Naive thymus-derived CD8-positive, alpha-beta T cell (primary cell): ENCODE data around the gene IQGAP1. TPM values are rescaled to one million over a fixed set of nuclear protein-coding genes. Genes with fewer than 3 reads are reported as not detected.
"Not testable (repeated sequence)": the region's sequence is repeated elsewhere in the genome, so short reads cannot be mapped to it uniquely, and the experiment has no call there.

Source experiments
- ATAC-seq, 2 donors: fragments of 150-1000 bp; cut with Tn5 transposase in 1 of 2; sonication (Bioruptor Pico), chemical (Tn5 transposase) in 1 of 2; 1 replicate in 1 of 2; 2 replicates in 1 of 2; pipeline ENCODE4 v1.10.0; 2021; ENCODE audit warnings: mild to moderate bottlenecking in 2 of 2, moderate library complexity in 2 of 2
- POLR2A ChIA-PET: fragments of 350-600 bp; sonication (Branson Sonifier 250); formaldehyde crosslinking; loops from one replicate; lab custom pipeline; 2021; ENCODE audit warnings: antibody characterized with exemption; lab: Charles Lee
- DNase-seq, 10 donors: peaks; one replicate each; pipeline versions ENCODE4 v3.0.0 to v3.0.0-alpha.2; 2020 to 2022
- H3K27ac Mint-ChIP-seq, 10 donors: one replicate each; pipeline ENCODE4 v1.8.0; 2020 to 2022; ENCODE audit warnings: mild to moderate bottlenecking in 10 of 10, mixed read lengths in 10 of 10, moderate library complexity in 4 of 10, inconsistent platforms in 1 of 10
- H3K27me3 Mint-ChIP-seq, 5 donors: one replicate each; pipeline ENCODE4 v1.8.0; 2021 to 2022; ENCODE audit warnings: mixed read lengths in 5 of 5
- H3K36me3 Mint-ChIP-seq, 3 donors: one replicate each; pipeline ENCODE4 v1.8.0; 2020 to 2022; ENCODE audit warnings: mixed read lengths in 3 of 3, mild to moderate bottlenecking in 2 of 3, inconsistent platforms in 1 of 3
- H3K4me1 Mint-ChIP-seq, 4 donors: one replicate each; pipeline ENCODE4 v1.8.0; 2021 to 2022; ENCODE audit warnings: mixed read lengths in 4 of 4
- H3K4me3 Mint-ChIP-seq, 10 donors: one replicate each; pipeline ENCODE4 v1.8.0; 2020 to 2022; ENCODE audit warnings: mild to moderate bottlenecking in 10 of 10, mixed read lengths in 10 of 10, moderate library complexity in 6 of 10, inconsistent platforms in 1 of 10
- H3K9me3 Mint-ChIP-seq, 9 donors: one replicate each; pipeline ENCODE4 v1.8.0; 2020 to 2022; ENCODE audit warnings: mixed read lengths in 9 of 9, mild to moderate bottlenecking in 3 of 9, inconsistent platforms in 1 of 9, moderate library complexity in 1 of 9
- polyA plus RNA-seq, 3 donors: library from polyadenylated mRNA; unstranded; fragments of 300-500 nt; fragmentation: Illumina TruSeq; gene quantifications; one replicate each; pipeline ENCODE4 v1.2.3, GENCODE V29; 2021
- total RNA-seq, 8 experiments: library from RNA in 2 of 8; stranded (reverse) in 2 of 8; gene quantifications; one replicate each; pipeline ENCODE4 v1.2.3 and lab custom pipeline; 2021 to 2026

Gene IQGAP1
- total and polyA plus RNA-seq, 5 experiments from 2014 or later, result 73.9 to 126 (median 101) TPM

- DNase-seq (peak; percentile 28 to 91 (median 74)), ATAC-seq (peak; percentile 91 to 99)
- POLR2A ChIA-PET, result interaction anchor here (0.6 to 4.8 kb wide), 6 partner anchors 10 to 107 kb away, joined by 3 to 40 read pairs (median 4); partner anchors contain the start of gene IQGAP1
- H3K4me1 Mint-ChIP-seq, result peaks cover 16 to 87% (median 61%) of the 10 kb centered on the region in 4 donors
- no peaks in the 10 kb centered on the region for H3K9me3 Mint-ChIP-seq
- peaks cover 0 to 9% (median 5%) of the 10 kb centered on the region in 3 donors for H3K36me3 Mint-ChIP-seq
- peak overlapping the region; percentile 50 to 85 (median 78) for H3K4me3 Mint-ChIP-seq
- peak overlapping the region; percentile 96 to 99 (median 98) for H3K27ac Mint-ChIP-seq
- no peaks in the 10 kb centered on the region for H3K27me3 Mint-ChIP-seq
Observed at GRCh38 chr15:90400759-90401314, 12.8 kb downstream of the IQGAP1 start.

DNA sequence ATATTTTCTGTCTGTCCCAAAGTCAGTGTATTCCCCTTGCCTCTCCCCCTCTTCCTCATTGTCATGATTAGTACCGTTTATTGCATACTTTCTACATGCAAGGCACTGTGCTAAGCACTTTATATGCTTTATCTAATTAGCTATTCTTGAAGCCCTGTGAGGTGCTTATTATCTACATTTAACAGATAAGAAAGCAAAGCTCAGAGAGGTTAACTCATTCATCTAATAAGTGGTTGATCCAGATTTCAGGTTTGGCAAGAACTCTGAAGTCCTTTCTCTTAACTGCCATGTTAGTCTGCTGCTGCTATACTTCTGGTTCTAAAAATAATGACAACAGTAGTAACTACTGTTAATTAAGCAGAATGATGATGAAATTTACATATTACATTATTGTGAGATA lies 13.5 kb downstream of the IQGAP1 start:
- Mint-ChIP-seq H3K27ac (peak overlapping the region; percentile 96 to 99 (median 98)), H3K9me3 (no peaks in the 10 kb centered on the region), H3K4me1 (peaks cover 14 to 86% (median 62%) of the 10 kb centered on the region in 4 donors), H3K27me3 (no peaks in the 10 kb centered on the region), H3K36me3 (peaks cover 0 to 4% (median 2%) of the 10 kb centered on the region in 3 donors), H3K4me3 (peak overlapping the region; percentile 25 to 85 (median 78))
- ATAC-seq, result peak in 1 of 2 donors; percentile 8
- no peak for DNase-seq
- POLR2A ChIA-PET, result interaction anchor here (1.1 to 4.8 kb wide), 3 partner anchors 10 to 13 kb away, joined by 3 to 40 read pairs (median 5); partner anchors contain the start of gene IQGAP1

GRCh38 chr15:90402223-90402622 lies 14.2 kb downstream of the IQGAP1 start:
- DNase-seq, result no peak
- H3K36me3 Mint-ChIP-seq, result peaks cover 0 to 4% (median 2%) of the 10 kb centered on the region in 3 donors
- peak overlapping the region; percentile 96 to 99 (median 98) for H3K27ac Mint-ChIP-seq
- H3K9me3 Mint-ChIP-seq, result no peaks in the 10 kb centered on the region
- POLR2A ChIA-PET, result interaction anchor here (1.1 to 4.8 kb wide), 3 partner anchors 9 to 14 kb away, joined by 3 to 40 read pairs (median 5); partner anchors contain the start of gene IQGAP1
- no peaks in the 10 kb centered on the region for H3K27me3 Mint-ChIP-seq
- ATAC-seq, result no peak
- H3K4me3 Mint-ChIP-seq, result peak overlapping the region in 9 of 10 donors; percentile 4 to 85 (median 50)
- peaks cover 14 to 86% (median 66%) of the 10 kb centered on the region in 4 donors for H3K4me1 Mint-ChIP-seq

DNA sequence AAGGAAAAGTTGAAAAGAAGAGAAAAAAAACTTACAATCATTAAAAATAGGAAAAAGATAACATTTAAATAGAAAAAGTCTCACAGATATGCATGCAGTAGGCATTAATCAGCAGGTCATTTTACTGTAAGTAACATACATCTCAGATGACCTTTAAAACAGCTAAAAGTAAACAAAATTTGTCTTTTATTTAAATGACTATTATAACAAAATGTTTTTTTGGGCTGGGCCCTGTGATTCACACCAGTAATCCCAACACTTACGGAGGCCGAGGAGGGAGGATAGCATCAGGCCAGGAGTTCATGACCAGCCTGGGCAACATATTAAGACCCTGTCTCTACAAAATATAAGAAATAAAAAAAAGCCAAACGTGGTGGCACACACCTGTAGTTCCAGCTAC lies 14.7 kb downstream of the IQGAP1 start:
- DNase-seq (no peak), ATAC-seq (no peak)
- POLR2A ChIA-PET, result interaction anchor here (4.8 kb wide), 1 partner anchor 14 kb away, joined by 40 read pairs; the partner anchor contains the start of gene IQGAP1
- no peaks in the 10 kb centered on the region for H3K9me3 Mint-ChIP-seq
- H3K27me3 Mint-ChIP-seq, result no peaks in the 10 kb centered on the region
- no peak overlapping the region for H3K4me3 Mint-ChIP-seq
- H3K36me3 Mint-ChIP-seq, result peaks cover 0 to 4% (median 2%) of the 10 kb centered on the region in 3 donors
- peak overlapping the region; percentile 96 to 99 (median 98) for H3K27ac Mint-ChIP-seq
- H3K4me1 Mint-ChIP-seq, result peaks cover 15 to 91% (median 70%) of the 10 kb centered on the region in 4 donors

DNA sequence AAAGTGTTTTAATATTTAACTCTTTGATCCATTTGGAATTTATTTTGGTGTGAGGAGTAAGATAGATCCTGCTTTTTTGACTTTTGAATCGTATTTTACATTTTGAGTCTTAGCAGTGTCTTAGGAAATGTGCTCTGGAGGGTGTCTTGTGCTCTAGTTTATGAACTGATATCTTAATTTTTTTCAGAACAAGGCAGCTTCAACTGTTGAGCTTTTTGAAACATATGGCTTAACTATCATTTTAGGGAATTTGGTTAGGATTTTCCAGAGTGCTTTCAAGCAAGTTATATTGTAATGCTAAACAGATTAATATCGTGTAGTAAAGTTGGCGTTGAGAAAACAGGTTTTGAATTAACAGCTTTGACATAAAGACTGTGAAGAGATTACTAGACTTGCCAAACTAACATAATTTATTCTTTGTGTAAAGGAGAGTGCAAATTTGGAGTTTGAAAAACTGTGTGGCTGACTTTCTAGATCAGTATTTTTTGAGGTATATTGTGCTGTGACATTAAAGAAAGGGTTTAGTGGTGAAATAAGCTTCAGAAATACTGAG lies 17.1 kb downstream of the IQGAP1 start:
- H3K4me3 Mint-ChIP-seq, result peak overlapping the region in 1 of 10 donors; percentile 15
- DNase-seq (no peak), ATAC-seq (no peak)
- H3K36me3 Mint-ChIP-seq, result peaks cover 3 to 12% (median 9%) of the 10 kb centered on the region in 3 donors
- peaks cover 22 to 93% (median 74%) of the 10 kb centered on the region in 4 donors for H3K4me1 Mint-ChIP-seq
- H3K27ac Mint-ChIP-seq, result peak overlapping the region in 8 of 10 donors; percentile 3 to 84 (median 41)
- no peaks in the 10 kb centered on the region for H3K27me3 Mint-ChIP-seq
- peaks cover 0 to 10% (median 0%) of the 10 kb centered on the region in 9 donors for H3K9me3 Mint-ChIP-seq
- POLR2A ChIA-PET, result interaction anchor here (0.5 to 0.7 kb wide), 2 partner anchors 43 to 75 kb away, joined by 4 read pairs; no protein-coding TSS in a partner anchor

- DNase-seq, result no peak
- peaks cover 17 to 88% (median 68%) of the 10 kb centered on the region in 4 donors for H3K4me1 Mint-ChIP-seq
- no peaks in the 10 kb centered on the region for H3K27me3 Mint-ChIP-seq
- ATAC-seq, result no peak
- peaks cover 0 to 10% (median 0%) of the 10 kb centered on the region in 9 donors for H3K9me3 Mint-ChIP-seq
- H3K36me3 Mint-ChIP-seq, result peaks cover 3 to 16% (median 12%) of the 10 kb centered on the region in 3 donors
- H3K27ac Mint-ChIP-seq, result peak overlapping the region in 4 of 10 donors; percentile 1 to 84 (median 58)
- H3K4me3 Mint-ChIP-seq, result peak overlapping the region in 2 of 10 donors; percentile 24 to 74
- POLR2A ChIA-PET, result interaction anchor here (1.1 to 1.3 kb wide), 2 partner anchors 15 to 19 kb away, joined by 3 to 4 read pairs; partner anchors contain the start of gene IQGAP1
Observed at GRCh38 chr15:90407336-90407735, 19.3 kb downstream of the IQGAP1 start.

DNA sequence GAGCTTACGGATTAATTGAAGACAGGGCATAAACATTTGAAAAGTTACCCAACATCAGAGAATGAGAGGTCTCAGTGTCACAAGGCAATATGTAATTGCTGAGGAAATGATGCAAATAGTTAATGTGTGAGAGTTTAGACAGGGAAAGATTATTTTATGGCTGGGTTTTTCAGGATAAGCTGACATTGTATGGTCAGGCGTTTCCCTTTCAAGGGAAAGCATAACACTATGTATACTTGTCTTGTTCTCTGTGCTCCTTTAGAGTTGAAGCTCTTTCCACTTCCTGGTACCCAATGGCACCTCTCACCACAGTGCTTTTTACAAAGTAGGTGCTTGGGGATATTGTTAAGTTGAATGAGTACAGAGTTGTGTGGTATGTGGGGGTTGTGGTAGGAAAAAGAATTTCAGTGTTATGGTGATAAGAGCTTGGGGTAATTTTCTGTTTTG lies 19.9 kb downstream of the IQGAP1 start:
- Mint-ChIP-seq H3K27me3 (no peaks in the 10 kb centered on the region), H3K4me3 (peak overlapping the region in 9 of 10 donors; percentile 16 to 74 (median 54)), H3K36me3 (peaks cover 3 to 16% (median 12%) of the 10 kb centered on the region in 3 donors), H3K9me3 (peaks cover 0 to 10% (median 0%) of the 10 kb centered on the region in 9 donors), H3K27ac (peak overlapping the region; percentile 24 to 84 (median 71)), H3K4me1 (peaks cover 22 to 88% (median 70%) of the 10 kb centered on the region in 4 donors)
- POLR2A ChIA-PET, result interaction anchor here (1.1 to 1.3 kb wide), 2 partner anchors 15 to 20 kb away, joined by 3 to 4 read pairs; partner anchors contain the start of gene IQGAP1
- DNase-seq, result peak in 4 of 10 donors; percentile 8 to 58 (median 48)
- ATAC-seq, result peak; percentile 78 to 82

- Mint-ChIP-seq H3K36me3 (peaks cover 3 to 14% (median 12%) of the 10 kb centered on the region in 3 donors), H3K9me3 (peaks cover 0 to 10% (median 0%) of the 10 kb centered on the region in 9 donors), H3K27ac (peak overlapping the region in 4 of 10 donors; percentile 29 to 84 (median 75)), H3K4me3 (peak overlapping the region in 6 of 10 donors; percentile 5 to 52 (median 30)), H3K27me3 (no peaks in the 10 kb centered on the region), H3K4me1 (peaks cover 29 to 90% (median 76%) of the 10 kb centered on the region in 4 donors)
- DNase-seq (no peak), ATAC-seq (no peak)
- POLR2A ChIA-PET, result no interaction called here
Observed at GRCh38 chr15:90408657-90409056, 20.6 kb downstream of the IQGAP1 start.

DNA sequence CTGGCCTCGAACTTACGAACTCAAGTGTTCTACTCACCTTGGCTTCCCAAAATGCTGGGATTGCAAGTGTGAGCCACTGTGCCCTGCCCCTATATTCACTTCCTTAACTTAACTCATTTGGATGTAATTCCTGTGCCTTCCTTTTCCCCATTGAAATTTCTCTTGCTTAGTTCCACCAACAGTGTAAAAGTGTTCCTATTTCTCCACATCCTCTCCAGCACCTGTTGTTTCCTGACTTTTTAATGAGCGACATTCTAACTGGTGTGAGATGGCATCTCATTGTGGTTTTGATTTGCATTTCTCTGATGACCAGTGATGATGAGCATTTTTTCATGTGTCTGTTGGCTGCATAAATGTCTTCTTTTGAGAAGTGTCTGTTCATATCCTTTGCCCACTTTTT lies 21.5 kb downstream of the IQGAP1 start:
- not testable (repeated sequence) for H3K9me3 Mint-ChIP-seq, ATAC-seq, H3K27me3 Mint-ChIP-seq, DNase-seq
- Mint-ChIP-seq H3K27ac (peak overlapping the region in 4 of 10 donors; percentile 16 to 85 (median 57)), H3K36me3 (peaks cover 3 to 14% (median 12%) of the 10 kb centered on the region in 3 donors), H3K4me3 (peak overlapping the region in 4 of 10 donors; percentile 18 to 48 (median 34)), H3K4me1 (peaks cover 35 to 91% (median 80%) of the 10 kb centered on the region in 4 donors)
- POLR2A ChIA-PET, result interaction anchor here (0.7 kb wide), 1 partner anchor 44 kb away, joined by 3 read pairs; no protein-coding TSS in a partner anchor

GRCh38 chr15:90410316-90410715 lies 22.3 kb downstream of the IQGAP1 start:
- H3K4me3 Mint-ChIP-seq, H3K27me3 Mint-ChIP-seq, DNase-seq, ATAC-seq, H3K9me3 Mint-ChIP-seq, POLR2A ChIA-PET: not testable (repeated sequence)
- Mint-ChIP-seq H3K27ac (peak overlapping the region in 1 of 10 donors; percentile 70), H3K4me1 (peaks cover 37 to 93% (median 78%) of the 10 kb centered on the region in 4 donors), H3K36me3 (peaks cover 3 to 14% (median 12%) of the 10 kb centered on the region in 3 donors)

DNA sequence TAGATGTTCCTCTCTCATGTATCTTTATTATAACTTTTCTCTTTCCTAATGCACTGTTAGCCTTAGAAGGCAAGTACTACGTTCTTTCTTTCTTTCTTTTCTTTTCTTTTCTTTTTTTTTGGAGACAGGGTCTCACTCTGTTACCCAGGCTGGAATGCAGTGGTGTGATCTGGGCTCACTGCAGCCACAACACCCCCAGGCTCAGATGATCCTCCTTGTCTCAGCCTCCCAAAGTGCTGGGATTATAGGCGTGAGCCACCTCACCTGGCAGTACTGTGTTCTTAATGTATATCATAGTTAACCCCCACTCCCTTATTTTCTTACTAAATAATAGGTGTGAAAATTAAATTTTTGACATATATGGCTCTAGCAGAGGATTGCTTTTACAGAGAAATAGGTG lies 23.1 kb downstream of the IQGAP1 start:
- peak overlapping the region in 7 of 10 donors; percentile 21 to 83 (median 58) for H3K27ac Mint-ChIP-seq
- peaks cover 3 to 14% (median 12%) of the 10 kb centered on the region in 3 donors for H3K36me3 Mint-ChIP-seq
- ATAC-seq, result no peak
- H3K27me3 Mint-ChIP-seq, result no peaks in the 10 kb centered on the region
- peaks cover 0 to 10% (median 0%) of the 10 kb centered on the region in 9 donors for H3K9me3 Mint-ChIP-seq
- POLR2A ChIA-PET, result interaction anchor here (1.1 kb wide), 1 partner anchor 10 kb away, joined by 3 read pairs; no protein-coding TSS in a partner anchor
- DNase-seq, result no peak
- peak overlapping the region in 4 of 10 donors; percentile 4 to 34 (median 20) for H3K4me3 Mint-ChIP-seq
- H3K4me1 Mint-ChIP-seq, result peaks cover 41 to 90% (median 77%) of the 10 kb centered on the region in 4 donors
